Vagina (tissue), 2 donors: ENCODE results near the gene TAF15. TPM values are rescaled to one million over a fixed set of nuclear protein-coding genes. Genes with fewer than 3 reads are reported as not detected.

Source experiments
- DNase-seq, 2 donors: peaks; one replicate each; pipeline ENCODE4 v3.0.0-alpha.2; 2017; ENCODE audit errors: extremely low spot score in 2 of 2
- H3K27ac ChIP-seq: fragments of 200-600 bp; sonication (generic); one replicate; pipeline ENCODE4 v1.5.1; 2019
- H3K27me3 ChIP-seq: fragments of 200-600 bp; sonication (generic); one replicate; pipeline ENCODE4 v1.5.1; 2019
- H3K36me3 ChIP-seq, 2 donors: fragments of 200-600 bp; sonication (generic); one replicate each; pipeline ENCODE4 v1.5.1; 2017 to 2019
- H3K4me1 ChIP-seq: fragments of 200-600 bp; sonication (generic); one replicate; pipeline ENCODE4 v1.5.1; 2019
- H3K4me3 ChIP-seq, 2 donors: fragments of 200-600 bp; sonication (generic); 1 replicate in 1 of 2; 2 replicates in 1 of 2; pipeline ENCODE4 v1.5.1; 2016 to 2019
- H3K9me3 ChIP-seq: fragments of 200-600 bp; sonication (generic); one replicate; pipeline ENCODE4 v1.5.1; 2019
- CTCF ChIP-seq, 3 experiments: fragments of 450-650 bp in 2 of 3; fragments of 200-600 bp in 1 of 3; sonication (generic) in 1 of 3; IDR thresholded peaks; one replicate each; pipeline ENCODE4 v1.5.1; 2017 to 2019; ENCODE audit warnings: antibody characterized with exemption in 3 of 3, mild to moderate bottlenecking in 2 of 3, moderate library complexity in 2 of 3
- POLR2A ChIP-seq, 2 donors: fragments of 450-650 bp; IDR thresholded peaks; one replicate each; pipeline ENCODE4 v1.6.1; 2017; ENCODE audit warnings: antibody characterized with exemption in 2 of 2, mild to moderate bottlenecking in 2 of 2, moderate library complexity in 2 of 2
- POLR2AphosphoS5 ChIP-seq, 2 donors: sonication (generic); formaldehyde crosslinking; IDR thresholded peaks; one replicate each; pipeline ENCODE4 v1.9.0; 2017; ENCODE audit warnings: antibody characterized with exemption in 2 of 2, mild to moderate bottlenecking in 2 of 2, low read depth in 1 of 2; ENCODE audit not compliant: insufficient read depth in 1 of 2
- intact Hi-C: fragments of 100-400 bp; cut with DNase I; formaldehyde crosslinking; loops from one replicate; pipeline ENCODE4 v1.15.1; 2023
- total RNA-seq: library from RNA; depleted of rRNA; stranded (reverse); fragments of >200 nt; gene quantifications from one replicate; pipeline ENCODE4 v1.2.3, GENCODE V29; 2016

TAF15 gene
- total RNA-seq, 1 donor from 2014 or later, result 74.9 TPM

DNA sequence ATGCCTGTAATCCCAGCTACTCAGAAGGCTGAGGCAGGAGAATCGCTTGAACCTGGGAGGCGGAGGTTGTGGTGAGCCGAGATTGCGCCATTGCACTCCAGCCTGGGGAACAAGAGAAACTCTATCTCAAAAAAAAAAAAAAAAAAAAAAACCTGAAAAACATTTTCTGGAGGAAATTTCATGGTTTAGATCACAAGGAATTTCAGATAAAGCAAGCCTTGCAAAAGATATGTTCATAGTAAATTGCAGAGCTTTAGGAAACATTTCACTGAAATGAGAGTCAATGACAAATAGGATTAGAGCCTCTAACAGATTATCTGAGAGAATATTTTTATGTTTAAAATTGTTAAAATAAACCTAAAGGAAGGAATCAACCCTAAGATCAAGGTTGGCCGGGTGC is 3.2 kb downstream of the TAF15 start:
- H3K27ac ChIP-seq, result no peak overlapping the region
- TF ChIP-seq CTCF (IDR thresholded peaks at IDR 0.05), result no peak
- TF ChIP-seq POLR2A (IDR thresholded peaks at IDR 0.05), result no peak
- no peak for TF ChIP-seq POLR2AphosphoS5 (IDR thresholded peaks at IDR 0.05; ENCODE audit: insufficient read depth in 1 of 2, low read depth in 1 of 2)
- H3K27me3 ChIP-seq, result no peaks in the 10 kb centered on the region
- no peaks in the 10 kb centered on the region for H3K9me3 ChIP-seq
- intact Hi-C loops, result no loop called here
- peaks cover 76% of the 10 kb centered on the region for H3K4me1 ChIP-seq
- no peak for DNase-seq
- no peak overlapping the region for H3K4me3 ChIP-seq
- no peaks in the 10 kb centered on the region for H3K36me3 ChIP-seq

- TF ChIP-seq POLR2AphosphoS5 (IDR thresholded peaks at IDR 0.05; ENCODE audit: insufficient read depth in 1 of 2, low read depth in 1 of 2) (no peak), CTCF (IDR thresholded peaks at IDR 0.05) (no peak), POLR2A (IDR thresholded peaks at IDR 0.05) (no peak)
- H3K27me3 ChIP-seq, result no peaks in the 10 kb centered on the region
- H3K27ac ChIP-seq, result no peak overlapping the region
- no peak overlapping the region for H3K4me3 ChIP-seq
- intact Hi-C loops, result no loop called here
- peaks cover 51% of the 10 kb centered on the region for H3K4me1 ChIP-seq
- DNase-seq, result no peak
- H3K9me3 ChIP-seq, result no peaks in the 10 kb centered on the region
- H3K36me3 ChIP-seq, result peaks cover 0 to 23% of the 10 kb centered on the region in 2 donors
These were observed 7.4 kb downstream of the TAF15 start for GRCh38 chr17:35816723-35817122.

- peaks cover 0 to 26% of the 10 kb centered on the region in 2 donors for H3K36me3 ChIP-seq
- H3K27me3 ChIP-seq, result no peaks in the 10 kb centered on the region
- no peak overlapping the region for H3K27ac ChIP-seq
- intact Hi-C loops, result no loop called here
- DNase-seq, result no peak
- TF ChIP-seq POLR2A (IDR thresholded peaks at IDR 0.05), result no peak
- no peak for TF ChIP-seq CTCF (IDR thresholded peaks at IDR 0.05)
- TF ChIP-seq POLR2AphosphoS5 (IDR thresholded peaks at IDR 0.05; ENCODE audit: insufficient read depth in 1 of 2, low read depth in 1 of 2), result no peak
- H3K9me3 ChIP-seq, result no peaks in the 10 kb centered on the region
- peaks cover 46% of the 10 kb centered on the region for H3K4me1 ChIP-seq
- no peak overlapping the region for H3K4me3 ChIP-seq
These were observed 7.9 kb downstream of the TAF15 start for GRCh38 chr17:35817196-35817595.

DNA sequence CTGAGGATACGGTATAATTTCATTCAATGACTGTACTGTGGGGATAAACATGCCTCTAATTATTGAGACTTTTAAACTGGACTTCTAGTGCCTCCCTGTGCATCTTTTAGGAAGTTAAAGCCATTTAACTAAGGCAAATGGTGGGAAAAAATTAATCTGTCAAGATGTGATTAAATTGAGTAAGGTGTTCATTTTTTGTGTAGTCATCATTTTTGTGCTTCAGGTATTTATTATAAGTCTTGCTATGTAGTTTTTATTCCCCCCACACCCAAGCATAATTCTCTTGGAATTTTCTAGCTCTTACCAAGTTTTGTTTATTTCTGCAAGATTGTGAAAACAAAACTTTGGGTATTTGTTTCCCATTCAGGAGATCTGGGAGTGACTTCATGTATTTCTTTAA is 10.2 kb downstream of the TAF15 start:
- Histone ChIP-seq H3K36me3 (peaks cover 0 to 48% of the 10 kb centered on the region in 2 donors), H3K27me3 (no peaks in the 10 kb centered on the region), H3K4me3 (no peak overlapping the region), H3K4me1 (peaks cover 24% of the 10 kb centered on the region), H3K27ac (no peak overlapping the region), H3K9me3 (no peaks in the 10 kb centered on the region)
- DNase-seq, result no peak
- intact Hi-C loops, result no loop called here
- TF ChIP-seq POLR2A (IDR thresholded peaks at IDR 0.05) (no peak), CTCF (IDR thresholded peaks at IDR 0.05) (no peak), POLR2AphosphoS5 (IDR thresholded peaks at IDR 0.05; ENCODE audit: insufficient read depth in 1 of 2, low read depth in 1 of 2) (no peak)

- H3K36me3 ChIP-seq, result peaks cover 0 to 55% of the 10 kb centered on the region in 2 donors
- H3K4me3 ChIP-seq, result no peak overlapping the region
- intact Hi-C loops, result no loop called here
- no peak for DNase-seq
- no peaks in the 10 kb centered on the region for H3K9me3 ChIP-seq
- H3K27ac ChIP-seq, result no peak overlapping the region
- H3K27me3 ChIP-seq, result no peaks in the 10 kb centered on the region
- H3K4me1 ChIP-seq, result peaks cover 7% of the 10 kb centered on the region
- TF ChIP-seq POLR2AphosphoS5 (IDR thresholded peaks at IDR 0.05; ENCODE audit: insufficient read depth in 1 of 2, low read depth in 1 of 2) (no peak), POLR2A (IDR thresholded peaks at IDR 0.05) (no peak), CTCF (IDR thresholded peaks at IDR 0.05) (no peak)
These were observed 12.0 kb downstream of the TAF15 start for GRCh38 chr17:35821308-35821707.
